ENCODE results near the gene PDGFRA.
"Not testable (repeated sequence)": the region's sequence is repeated elsewhere in the genome, so short reads cannot be mapped to it uniquely, and the experiment has no call there.

The PDGFRA gene

DNA sequence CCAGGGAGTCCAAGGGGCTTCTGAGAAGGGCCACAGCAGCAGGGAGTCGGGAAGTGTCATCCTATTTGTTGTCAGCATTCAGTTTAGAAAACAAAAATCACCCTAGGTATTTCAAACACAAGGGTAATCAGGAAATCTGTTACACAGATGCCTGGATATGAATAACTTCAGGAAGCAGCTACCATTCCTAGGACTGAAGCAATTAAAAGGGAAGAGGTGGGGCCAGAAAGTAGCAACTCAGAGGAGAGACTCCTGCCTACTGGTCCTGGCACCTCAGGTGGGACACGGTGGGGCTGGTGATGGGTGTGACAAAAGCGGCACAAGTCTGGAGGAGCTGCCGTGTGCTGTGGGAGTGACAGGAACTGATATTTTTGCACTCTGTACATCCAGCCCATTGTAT lies 107.9 kb downstream of the PDGFRA start:
- ChIA-PET POLR2A (no interaction called here), CTCF (no interaction called here)
- no peak for DNase-seq (ENCODE audit: extremely low spot score)
- TF ChIP-seq CTBP1 (IDR thresholded peaks at IDR 0.05; ENCODE audit: borderline replicate concordance) (no peak), SUZ12 (IDR thresholded peaks at IDR 0.05) (no peak), ARNT (IDR thresholded peaks at IDR 0.05) (no peak), LEF1 (IDR thresholded peaks at IDR 0.05; ENCODE audit: borderline replicate concordance) (no peak), TARDBP (IDR thresholded peaks at IDR 0.05) (no peak), ELF4 (IDR thresholded peaks at IDR 0.05) (no peak), FOXA1 (IDR thresholded peaks at IDR 0.05) (no peak)

- POLR2A ChIA-PET; DNase-seq (ENCODE audit: extremely low spot score); CTCF ChIA-PET: not testable (repeated sequence)
Measured at GRCh38 chr4:54342067-54342466, 113.0 kb downstream of the PDGFRA start.
